ENCODE measurements around the gene COL9A2.

GRCh38 chr1:40361637-40362036, 44.6 kb upstream of the COL9A2 start:
- no peak for TF ChIP-seq GABPA (IDR thresholded peaks at IDR 0.05 in 1 of 2, conservative IDR thresholded peaks at IDR 0.05 in 1 of 2)
- TF ChIP-seq CTCF (IDR thresholded peaks at IDR 0.05; ENCODE audit: low read depth, low read length, missing input control), result no peak
- TF ChIP-seq JUND (IDR thresholded peaks at IDR 0.05), result no peak
- no peak for TF ChIP-seq MAX (IDR thresholded peaks at IDR 0.05)

Data from liver (tissue), 3 donors.